ENCODE results near the gene C2CD2. TPM values are rescaled to one million over a fixed set of nuclear protein-coding genes. Genes with fewer than 3 reads are reported as not detected.
"Not testable (repeated sequence)": the region's sequence is repeated elsewhere in the genome, so short reads cannot be mapped to it uniquely, and the experiment has no call there.

Gene C2CD2
- total RNA-seq = 11.4 TPM

- ATAC-seq = peak; percentile 54
Observed at GRCh38 chr21:41953831-41954653, at the start of gene C2CD2. Gene C2CD2, minus strand, starts transcription at chr21:41954018. Its CDS starts 370 bp downstream, at chr21:41953648.

GRCh38 chr21:42003051-42003461 lies 49.2 kb upstream of the C2CD2 start:
- no peak for ATAC-seq

- ATAC-seq = peak; percentile 69
Observed at GRCh38 chr21:42002421-42002958, 48.7 kb upstream of the C2CD2 start.

- ATAC-seq = no peak
Observed at GRCh38 chr21:42001781-42002180, 48.0 kb upstream of the C2CD2 start.

GRCh38 chr21:42000908-42001307 lies 47.1 kb upstream of the C2CD2 start:
- no peak for ATAC-seq

GRCh38 chr21:41997657-41998056 lies 43.8 kb upstream of the C2CD2 start:
- no peak for ATAC-seq

- no peak for ATAC-seq
Observed at GRCh38 chr21:41995577-41995976, 41.8 kb upstream of the C2CD2 start.

- not testable (repeated sequence) for ATAC-seq
Observed at GRCh38 chr21:41994613-41995012, 40.8 kb upstream of the C2CD2 start.

GRCh38 chr21:41993744-41994143 lies 39.9 kb upstream of the C2CD2 start:
- no peak for ATAC-seq

- no peak for ATAC-seq
Observed at GRCh38 chr21:41992576-41992975, 38.8 kb upstream of the C2CD2 start.

GRCh38 chr21:41991659-41992058 lies 37.8 kb upstream of the C2CD2 start:
- no peak for ATAC-seq

- no peak for ATAC-seq
Observed at GRCh38 chr21:41989698-41990097, 35.9 kb upstream of the C2CD2 start.

GRCh38 chr21:41987310-41987709 lies 33.5 kb upstream of the C2CD2 start:
- no peak for ATAC-seq

GRCh38 chr21:41985662-41986416 lies 32.0 kb upstream of the C2CD2 start:
- ATAC-seq = no peak

GRCh38 chr21:41983229-41983628 lies 29.4 kb upstream of the C2CD2 start:
- no peak for ATAC-seq

- ATAC-seq = no peak
Observed at GRCh38 chr21:41980561-41980960, 26.7 kb upstream of the C2CD2 start.

- no peak for ATAC-seq
Observed at GRCh38 chr21:41979751-41980369, 26.0 kb upstream of the C2CD2 start.

GRCh38 chr21:41979335-41979734 lies 25.5 kb upstream of the C2CD2 start:
- ATAC-seq = no peak

GRCh38 chr21:41977034-41977950 lies 23.5 kb upstream of the C2CD2 start:
- no peak for ATAC-seq

GRCh38 chr21:41976611-41977010 lies 22.8 kb upstream of the C2CD2 start:
- no peak for ATAC-seq

- no peak for ATAC-seq
Observed at GRCh38 chr21:41975391-41976272, 21.8 kb upstream of the C2CD2 start.
